ENCODE measurements around the gene C19orf44.

The C19orf44 gene

GRCh38 chr19:16559780-16560276 lies 63.6 kb downstream of the C19orf44 start:
- TF ChIP-seq CTCF (IDR thresholded peaks at IDR 0.05; ENCODE audit: borderline replicate concordance, insufficient read depth, low read depth, low read length), result no peak
- no peak overlapping the region for H3K4me3 ChIP-seq (ENCODE audit: low read depth, low read length)

- no peak overlapping the region for H3K4me3 ChIP-seq (ENCODE audit: low read depth, low read length)
- TF ChIP-seq CTCF (IDR thresholded peaks at IDR 0.05; ENCODE audit: borderline replicate concordance, insufficient read depth, low read depth, low read length), result no peak
Measured at GRCh38 chr19:16561382-16561781, 65.2 kb downstream of the C19orf44 start.

GRCh38 chr19:16562608-16563025 lies 66.4 kb downstream of the C19orf44 start:
- TF ChIP-seq CTCF (IDR thresholded peaks at IDR 0.05; ENCODE audit: borderline replicate concordance, insufficient read depth, low read depth, low read length), result no peak
- H3K4me3 ChIP-seq (ENCODE audit: low read depth, low read length), result no peak overlapping the region

GRCh38 chr19:16564842-16565241 lies 68.6 kb downstream of the C19orf44 start:
- no peak overlapping the region for H3K4me3 ChIP-seq (ENCODE audit: low read depth, low read length)
- TF ChIP-seq CTCF (IDR thresholded peaks at IDR 0.05; ENCODE audit: borderline replicate concordance, insufficient read depth, low read depth, low read length), result no peak

- TF ChIP-seq CTCF (IDR thresholded peaks at IDR 0.05; ENCODE audit: borderline replicate concordance, insufficient read depth, low read depth, low read length), result no peak
- no peak overlapping the region for H3K4me3 ChIP-seq (ENCODE audit: low read depth, low read length)
Measured at GRCh38 chr19:16566161-16566560, 70.0 kb downstream of the C19orf44 start.

- no peak for TF ChIP-seq CTCF (IDR thresholded peaks at IDR 0.05; ENCODE audit: borderline replicate concordance, insufficient read depth, low read depth, low read length)
- no peak overlapping the region for H3K4me3 ChIP-seq (ENCODE audit: low read depth, low read length)
Measured at GRCh38 chr19:16566702-16567101, 70.5 kb downstream of the C19orf44 start.

- H3K4me3 ChIP-seq (ENCODE audit: low read depth, low read length), result no peak overlapping the region
- no peak for TF ChIP-seq CTCF (IDR thresholded peaks at IDR 0.05; ENCODE audit: borderline replicate concordance, insufficient read depth, low read depth, low read length)
Measured at GRCh38 chr19:16569609-16570320, 73.6 kb downstream of the C19orf44 start.

Data from GM12875 (cell line).